Measurements from ENCODE around the gene GNAO1. TPM values are rescaled to one million over a fixed set of nuclear protein-coding genes. Genes with fewer than 3 reads are reported as not detected.

The GNAO1 gene
- total RNA-seq, 1 donor from 2014 or later = not detected

DNA sequence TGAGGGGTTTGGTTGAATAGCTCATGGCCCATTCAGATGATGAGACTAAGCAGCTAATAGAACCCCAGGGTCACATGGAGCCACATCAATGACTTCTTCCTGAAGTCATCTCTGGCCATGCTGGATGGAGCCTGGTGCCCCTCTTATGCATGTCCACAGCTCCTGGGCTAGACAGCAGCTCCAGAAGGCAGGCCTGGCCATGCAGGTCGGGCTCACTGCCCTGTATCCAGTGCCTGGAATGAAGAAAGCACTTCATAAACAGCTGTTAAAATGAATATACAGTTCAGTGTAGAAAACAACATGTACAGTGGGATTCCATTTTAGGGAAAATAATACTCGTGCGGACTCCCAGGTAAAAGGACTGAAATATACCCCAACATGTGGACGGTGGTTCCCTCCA is 73.9 kb downstream of the GNAO1 start:
- DNase-seq (ENCODE audit: low read depth, low spot score) = no peak

DNA sequence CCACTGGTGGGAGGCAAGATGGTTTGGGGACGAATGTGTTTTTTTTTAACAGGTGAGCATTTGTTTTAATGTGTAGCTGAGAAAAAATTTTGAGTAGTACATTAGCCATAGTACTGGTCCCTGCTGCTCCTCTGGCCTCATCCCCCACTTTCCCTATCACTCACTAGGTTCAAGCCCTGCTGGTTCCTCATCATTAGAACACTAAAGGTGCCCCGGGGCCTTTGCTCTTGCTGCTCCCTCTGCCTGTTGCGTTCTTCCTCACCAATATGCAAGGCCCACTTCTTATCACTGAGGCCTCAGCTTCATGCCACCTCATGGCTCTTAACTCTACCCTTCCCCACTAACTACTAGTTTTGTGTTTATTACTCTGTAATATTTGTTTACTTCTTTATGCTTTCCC is 74.5 kb downstream of the GNAO1 start:
- no peak for DNase-seq (ENCODE audit: low read depth, low spot score)

DNA sequence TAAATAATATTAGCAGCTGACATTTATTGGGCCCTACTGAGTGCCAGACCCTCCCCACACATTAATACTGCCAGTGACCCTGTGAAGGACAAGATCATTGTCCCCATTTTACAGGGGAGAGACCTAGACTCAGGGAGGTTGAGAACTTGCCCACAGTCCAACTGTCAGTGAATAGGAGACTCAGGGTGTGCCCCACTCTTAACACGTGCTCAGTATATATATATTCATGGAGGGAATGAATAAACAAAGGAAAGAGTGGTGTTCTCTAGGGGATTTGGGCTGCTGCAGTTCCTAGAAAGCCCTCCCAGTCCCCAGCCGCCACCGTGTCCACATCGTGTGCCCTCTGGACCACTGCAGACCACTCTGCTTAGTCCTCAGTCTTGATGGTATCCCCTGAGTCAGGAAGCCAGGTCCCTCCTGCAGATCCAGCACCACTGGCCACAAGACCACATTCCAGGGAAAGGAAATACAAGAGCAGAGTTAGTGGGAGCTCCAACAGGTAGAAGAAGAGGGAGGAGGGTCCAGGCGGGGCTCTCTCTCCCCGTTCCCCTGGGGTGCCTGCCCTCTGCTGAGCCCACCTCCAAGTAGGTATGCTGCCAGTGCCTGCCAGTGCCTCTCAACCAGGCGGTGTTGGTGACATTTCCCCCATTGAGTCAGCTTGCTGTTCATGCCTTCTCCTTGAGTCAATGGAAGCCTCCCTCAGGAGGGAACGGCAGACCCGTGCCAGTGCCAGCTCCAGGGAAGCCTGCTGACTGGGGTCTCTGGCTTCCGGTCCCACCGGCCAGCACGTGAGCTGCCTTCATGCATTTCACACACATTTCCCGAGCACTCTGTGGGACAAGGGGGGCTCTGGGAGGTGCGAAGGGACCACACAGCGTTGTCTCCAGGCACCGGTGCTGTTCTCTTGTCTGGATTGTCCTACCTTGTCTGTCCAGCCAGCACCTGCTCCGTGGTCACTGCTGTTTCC is 75.6 kb downstream of the GNAO1 start:
- DNase-seq (ENCODE audit: low read depth, low spot score) = no peak

DNA sequence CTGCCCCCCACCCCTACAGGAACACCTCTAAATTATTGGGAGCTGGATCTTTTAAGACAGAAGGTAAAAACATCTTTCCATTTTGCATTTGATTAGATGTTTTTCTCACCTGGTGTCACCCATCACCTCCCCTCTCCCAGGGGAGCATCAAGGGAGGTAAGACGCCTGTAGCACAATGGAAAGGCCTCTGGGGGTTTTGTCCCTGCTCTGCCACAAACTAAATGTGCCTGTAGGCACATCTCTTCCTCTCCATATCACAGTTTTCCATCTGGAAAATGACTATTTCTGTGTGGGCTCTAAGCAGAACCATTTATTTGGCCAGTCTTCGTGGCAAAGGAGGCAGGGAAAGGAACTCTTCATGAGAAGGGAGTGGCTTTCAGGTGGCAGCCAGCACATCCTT is 76.6 kb downstream of the GNAO1 start:
- DNase-seq (ENCODE audit: low read depth, low spot score) = no peak

DNA sequence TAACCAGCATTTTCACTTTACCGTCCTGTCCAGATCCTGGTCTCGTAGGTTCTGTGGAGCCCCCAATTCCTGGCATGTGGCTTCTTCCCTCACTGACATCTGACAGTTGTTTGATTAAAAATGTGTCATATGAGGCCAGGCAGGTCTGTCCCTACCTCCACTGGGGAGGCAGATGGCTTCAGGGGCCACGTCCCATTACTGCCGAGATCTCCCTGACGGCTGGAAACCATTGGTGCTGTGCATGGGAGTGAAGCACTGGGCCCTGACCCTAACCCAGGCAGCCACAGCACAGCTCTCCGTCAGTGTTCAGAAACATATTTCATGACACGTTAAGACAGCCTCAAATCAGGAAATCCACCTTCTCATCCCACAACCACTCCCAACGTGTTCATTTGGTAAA is 77.5 kb downstream of the GNAO1 start:
- no peak for DNase-seq (ENCODE audit: low read depth, low spot score)

DNA sequence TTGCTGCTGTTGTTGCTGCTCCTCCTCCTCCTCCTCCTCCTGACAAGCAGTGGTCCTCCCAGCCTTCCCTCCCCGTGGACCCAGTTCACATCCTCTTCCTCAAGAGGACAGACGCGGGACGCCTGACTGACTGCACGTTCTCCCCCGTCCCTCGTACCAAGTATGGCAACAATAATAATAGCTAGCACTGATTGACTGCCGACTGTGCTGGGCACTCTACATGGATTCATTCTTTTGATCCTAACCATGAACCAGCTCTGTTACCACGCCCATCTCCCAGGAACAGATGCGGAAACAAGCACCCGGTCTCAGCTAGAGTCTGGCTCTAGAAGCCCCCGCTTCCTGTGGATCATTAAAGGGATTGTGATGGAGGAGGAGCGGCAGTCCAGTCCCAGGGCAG is 78.0 kb downstream of the GNAO1 start:
- DNase-seq (ENCODE audit: low read depth, low spot score) = no peak

DNA sequence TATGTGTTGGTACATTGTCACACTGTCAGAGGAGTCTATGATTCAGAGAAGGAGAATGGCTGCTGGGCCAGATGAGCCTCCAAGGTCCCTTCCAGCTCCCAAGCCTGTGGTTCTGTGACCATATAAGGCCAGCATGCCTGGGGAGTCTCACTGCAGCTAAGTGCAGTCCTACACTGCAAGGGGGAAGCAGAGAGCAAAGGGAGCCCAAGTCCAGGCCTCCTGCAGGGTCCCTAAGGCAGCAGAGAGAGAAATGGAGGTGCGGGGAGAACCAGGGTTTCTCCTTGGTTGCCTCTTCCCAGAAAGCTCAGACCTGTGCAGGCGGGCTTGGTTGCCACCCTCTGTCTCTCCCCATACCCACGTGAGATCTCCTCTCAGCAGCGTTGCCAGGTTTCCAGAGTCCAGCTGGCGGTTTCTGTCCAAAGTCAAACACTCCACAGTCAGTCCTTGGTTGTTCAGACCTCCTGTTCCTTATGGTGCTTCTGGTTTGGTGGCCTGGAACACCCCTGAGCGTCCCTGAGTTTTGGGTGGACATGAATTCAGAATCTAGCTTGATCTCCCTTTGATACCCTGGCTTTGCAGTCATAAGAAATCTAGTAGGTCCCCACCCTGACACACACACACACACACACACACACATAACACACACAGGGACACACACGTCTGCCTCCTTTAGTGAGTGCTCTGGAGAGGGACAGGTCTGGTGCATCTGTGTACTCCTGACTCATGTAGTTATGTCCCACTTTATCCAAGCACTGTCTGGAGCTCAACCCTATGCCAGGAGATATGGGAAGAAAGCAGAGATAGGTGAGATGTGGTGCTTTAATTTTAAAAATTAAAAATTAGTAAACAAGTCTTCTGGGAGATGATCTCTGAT is 78.8 kb downstream of the GNAO1 start:
- DNase-seq (ENCODE audit: low read depth, low spot score) = no peak

DNA sequence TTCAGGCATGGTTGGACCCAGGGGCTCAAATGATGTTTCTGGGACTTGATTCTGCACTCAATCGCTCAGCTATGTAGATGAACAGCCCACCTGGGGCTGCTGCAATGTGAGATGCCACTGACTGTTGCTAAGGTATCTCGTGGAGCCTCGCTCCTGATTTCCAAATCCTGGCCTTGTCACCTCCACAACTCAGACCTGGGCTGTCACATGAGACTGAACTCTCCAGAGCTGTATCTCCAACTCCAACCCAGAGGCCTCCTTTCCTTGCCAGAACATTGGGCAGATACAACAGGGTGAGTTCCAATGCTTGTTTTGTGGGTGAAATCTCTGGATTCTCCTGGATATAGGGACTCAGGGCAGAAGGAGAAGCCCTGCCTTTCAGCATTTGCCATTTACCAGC is 79.5 kb downstream of the GNAO1 start:
- no peak for DNase-seq (ENCODE audit: low read depth, low spot score)

DNA sequence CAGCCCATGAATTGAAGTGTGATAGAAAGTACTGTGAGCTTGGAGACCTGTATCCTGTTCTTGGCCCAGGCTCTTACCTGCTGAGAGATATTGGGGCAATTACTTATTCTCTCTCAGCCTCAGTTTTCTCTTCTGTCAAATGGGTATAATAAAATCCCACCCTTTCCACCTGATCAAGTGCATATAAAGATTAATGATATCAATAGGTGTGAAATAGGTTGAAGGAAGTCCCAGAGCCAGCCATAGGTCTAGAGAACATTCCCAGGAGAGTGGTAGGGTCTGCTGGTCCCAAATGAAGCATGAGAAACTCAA is 81.2 kb downstream of the GNAO1 start:
- no peak for DNase-seq (ENCODE audit: low read depth, low spot score)

DNA sequence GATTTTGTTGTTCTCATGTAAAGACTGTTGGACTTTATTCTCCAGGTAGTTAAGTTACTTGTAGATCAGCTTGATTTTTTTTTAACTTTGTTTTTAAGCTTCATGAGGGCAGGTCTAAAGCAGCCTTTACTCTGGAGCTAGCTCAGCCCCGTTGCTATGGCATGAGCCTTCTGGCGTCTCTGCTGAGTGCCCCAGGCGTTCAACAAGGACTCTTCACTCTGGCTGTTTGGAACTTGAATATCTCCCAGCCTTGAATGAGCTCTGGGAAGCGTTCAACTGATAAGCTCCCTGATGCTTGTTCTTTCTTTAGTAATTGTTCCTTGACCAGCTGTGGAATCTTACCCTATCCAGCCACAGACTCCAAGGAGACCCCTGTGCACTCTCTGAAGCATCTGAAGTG is 82.3 kb downstream of the GNAO1 start:
- DNase-seq (ENCODE audit: low read depth, low spot score) = no peak

DNA sequence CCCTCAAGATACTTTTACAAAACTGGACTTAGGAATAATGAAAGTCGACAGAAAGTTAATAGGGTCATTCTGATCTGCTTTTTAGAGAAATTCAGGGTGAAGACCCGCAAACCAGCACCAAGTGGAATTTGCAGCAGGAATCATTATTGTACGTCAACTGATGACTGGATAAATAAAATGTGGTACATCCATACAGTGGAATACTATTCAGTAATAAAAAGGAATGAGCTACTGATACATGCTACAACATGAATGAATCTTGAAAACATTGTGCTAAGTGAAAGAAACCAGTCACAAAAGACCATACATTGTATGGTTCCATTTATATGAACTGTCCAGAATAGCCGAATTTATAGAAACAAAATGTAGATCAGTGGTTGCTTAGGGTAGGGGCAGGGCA is 83.1 kb downstream of the GNAO1 start:
- no peak for DNase-seq (ENCODE audit: low read depth, low spot score)

DNA sequence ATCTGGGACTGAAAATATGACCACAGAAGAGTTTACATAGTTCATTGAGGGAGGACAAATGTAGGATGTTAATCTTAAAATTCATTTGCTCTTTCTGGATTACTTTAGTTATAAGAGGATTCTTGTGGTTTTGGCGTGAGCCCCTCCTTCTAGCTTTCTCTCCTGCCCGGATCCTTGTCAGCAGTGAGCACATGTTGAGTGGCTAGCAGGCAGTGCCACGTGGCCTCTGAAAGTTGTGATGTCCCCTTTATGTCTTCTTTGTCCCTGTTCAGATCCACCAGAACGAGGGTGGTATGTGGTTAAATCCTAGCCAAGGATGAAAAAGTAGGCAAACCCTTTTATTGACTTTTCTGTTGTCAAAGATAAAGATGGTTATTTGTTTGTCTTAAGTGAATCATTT is 83.8 kb downstream of the GNAO1 start:
- DNase-seq (ENCODE audit: low read depth, low spot score) = no peak

DNA sequence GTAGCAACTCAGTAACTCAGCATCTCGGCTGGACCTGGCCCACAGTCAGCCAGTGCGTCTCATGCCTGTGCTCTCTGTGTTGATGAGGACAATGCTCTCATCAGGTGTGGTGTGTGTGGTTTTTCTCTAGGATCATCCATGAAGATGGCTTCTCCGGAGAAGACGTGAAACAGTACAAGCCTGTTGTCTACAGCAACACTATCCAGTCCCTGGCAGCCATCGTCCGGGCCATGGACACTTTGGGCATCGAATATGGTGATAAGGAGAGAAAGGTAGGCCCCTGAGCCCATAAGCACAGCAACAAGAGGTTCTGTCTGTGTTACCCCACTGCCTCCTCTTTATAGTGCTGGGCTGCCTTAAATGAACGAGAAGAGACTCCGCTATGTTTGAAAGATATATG is 84.5 kb downstream of the GNAO1 start:
- DNase-seq (ENCODE audit: low read depth, low spot score) = no peak

DNA sequence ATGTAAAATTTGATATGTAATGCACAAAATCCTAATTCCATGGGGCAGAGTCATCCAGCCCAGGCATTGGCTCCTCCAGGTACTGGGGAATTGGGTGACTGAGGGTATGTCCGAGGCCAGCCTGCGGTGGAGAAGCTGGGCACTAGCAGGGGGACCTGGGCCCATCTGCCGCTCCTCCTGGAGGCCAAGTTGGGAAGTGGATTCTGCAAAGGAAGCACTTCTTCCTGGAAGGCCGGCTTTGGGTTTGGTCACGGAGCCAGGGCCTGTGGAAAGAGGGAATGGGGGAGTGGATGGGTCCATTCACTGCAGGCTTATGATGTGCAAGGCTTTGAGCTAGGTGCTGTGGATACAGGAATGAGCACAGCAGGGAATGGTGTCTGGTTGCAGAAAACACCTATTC is 85.8 kb downstream of the GNAO1 start:
- no peak for DNase-seq (ENCODE audit: low read depth, low spot score)

DNA sequence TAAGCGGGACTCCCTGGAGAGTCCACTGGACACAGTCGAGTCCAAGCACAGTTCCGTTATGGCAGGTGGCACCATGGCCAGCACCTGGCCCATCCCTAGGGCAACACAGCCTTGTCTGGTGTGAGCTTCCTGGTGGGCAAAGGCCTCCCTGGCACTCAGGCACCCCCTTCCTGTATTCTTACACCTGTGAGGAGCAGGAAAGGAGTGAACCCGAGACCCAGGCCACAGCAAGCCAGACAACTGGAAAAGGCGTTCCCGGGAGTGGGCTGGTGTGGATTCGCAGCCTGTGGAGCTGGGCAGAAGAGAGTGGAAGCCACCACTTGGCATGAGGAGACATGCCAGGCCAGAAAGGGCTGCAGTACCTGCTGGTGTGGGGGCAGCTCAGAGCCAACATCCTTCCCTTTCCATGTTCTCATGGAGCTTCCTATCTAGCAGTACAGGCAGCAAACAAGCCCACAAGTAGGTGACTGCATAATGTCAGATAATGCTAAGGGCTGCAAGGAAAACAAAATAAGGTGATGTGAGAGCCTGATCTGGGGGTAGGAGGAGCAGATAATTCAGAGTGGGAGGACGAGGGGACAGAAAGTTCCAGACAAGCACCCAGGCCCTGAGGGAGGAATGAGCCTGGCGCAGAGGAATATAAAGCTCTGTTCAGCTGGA is 87.0 kb downstream of the GNAO1 start:
- no peak for DNase-seq (ENCODE audit: low read depth, low spot score)

DNA sequence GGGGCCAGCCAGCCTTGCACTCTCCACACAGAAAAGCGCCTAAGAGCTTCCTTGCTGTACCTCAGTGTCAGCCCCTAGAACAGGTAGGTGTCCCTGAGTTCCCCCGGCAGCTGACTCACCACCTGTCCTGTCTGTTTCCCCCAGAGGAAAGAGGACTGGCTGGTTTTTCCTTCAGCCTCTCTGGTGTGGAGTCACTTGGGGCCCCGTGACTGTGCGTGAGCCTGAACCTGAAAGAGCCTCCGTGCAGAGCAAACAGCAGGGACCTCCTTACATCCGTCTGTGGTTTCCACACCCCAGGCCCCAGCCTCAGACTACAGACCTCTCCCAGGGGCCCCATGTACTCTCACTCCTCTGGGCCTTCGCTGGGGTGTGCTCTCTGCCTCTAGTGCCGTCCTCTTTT is 87.8 kb downstream of the GNAO1 start:
- DNase-seq (ENCODE audit: low read depth, low spot score) = no peak

DNA sequence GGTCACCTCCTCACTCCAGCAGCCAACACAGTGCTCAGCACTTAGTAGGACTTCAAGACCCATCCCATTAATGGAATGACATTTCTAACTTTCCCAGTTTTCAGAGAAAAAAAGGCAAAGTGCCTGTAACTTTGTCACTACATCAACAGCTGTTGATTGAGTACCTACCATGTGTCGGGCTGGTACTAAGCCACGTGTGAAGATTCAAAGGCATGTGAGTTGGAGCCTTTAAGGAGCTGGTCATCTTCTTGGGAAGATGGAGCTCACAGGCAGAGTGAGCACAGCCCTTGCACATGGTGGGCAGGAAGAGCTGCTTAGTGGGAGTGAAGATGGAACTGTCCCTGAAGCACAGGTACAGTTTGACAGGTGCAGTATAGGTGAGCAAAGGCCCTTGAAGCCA is 88.6 kb downstream of the GNAO1 start:
- no peak for DNase-seq (ENCODE audit: low read depth, low spot score)

DNA sequence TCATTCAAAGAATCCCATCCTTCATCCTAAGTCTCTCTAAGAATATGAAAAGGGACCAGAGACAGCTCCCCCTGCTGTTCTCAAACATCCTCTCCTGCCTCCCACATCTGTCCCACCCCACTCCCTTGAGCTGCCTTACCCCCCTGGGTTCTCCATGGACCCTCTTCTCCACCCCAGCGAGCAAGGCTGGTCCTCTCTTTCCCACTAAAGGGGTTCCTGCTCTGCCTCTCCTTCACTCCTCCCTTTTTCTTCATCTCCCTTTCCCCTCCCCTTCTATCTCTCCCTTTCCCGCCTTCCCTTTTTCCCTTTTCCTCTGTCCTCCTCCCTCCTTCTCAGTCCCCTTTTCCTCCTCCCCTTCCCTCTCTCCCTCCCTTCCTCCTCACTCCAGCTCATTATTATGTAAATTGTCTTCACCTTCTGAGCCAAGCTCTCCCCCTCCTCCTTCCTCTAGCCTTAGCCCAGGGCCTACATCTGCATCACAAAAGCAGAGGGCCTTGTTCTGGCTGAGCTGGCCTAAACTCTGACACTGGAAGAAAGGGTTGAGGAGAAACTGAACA is 90.0 kb downstream of the GNAO1 start:
- DNase-seq (ENCODE audit: low read depth, low spot score) = no peak

DNA sequence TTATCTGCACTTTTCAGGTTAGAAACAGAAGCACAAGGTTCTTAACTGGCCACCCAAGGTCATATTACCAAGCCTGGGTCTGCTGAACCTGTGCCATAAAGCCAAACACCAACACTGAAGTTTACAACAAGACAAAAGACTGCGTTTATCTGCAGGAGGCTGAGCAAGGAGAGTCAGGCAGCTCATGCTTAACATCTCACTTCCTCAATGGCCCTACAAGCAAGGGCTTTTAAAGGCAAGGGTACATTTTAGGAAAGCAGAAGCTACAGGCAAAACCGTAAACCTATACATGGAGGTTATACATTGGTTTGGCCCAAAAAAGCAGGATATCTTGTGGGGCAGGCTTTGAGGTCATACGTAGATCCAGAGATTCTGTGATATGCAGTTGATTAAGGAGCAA is 91.2 kb downstream of the GNAO1 start:
- no peak for DNase-seq (ENCODE audit: low read depth, low spot score)

DNA sequence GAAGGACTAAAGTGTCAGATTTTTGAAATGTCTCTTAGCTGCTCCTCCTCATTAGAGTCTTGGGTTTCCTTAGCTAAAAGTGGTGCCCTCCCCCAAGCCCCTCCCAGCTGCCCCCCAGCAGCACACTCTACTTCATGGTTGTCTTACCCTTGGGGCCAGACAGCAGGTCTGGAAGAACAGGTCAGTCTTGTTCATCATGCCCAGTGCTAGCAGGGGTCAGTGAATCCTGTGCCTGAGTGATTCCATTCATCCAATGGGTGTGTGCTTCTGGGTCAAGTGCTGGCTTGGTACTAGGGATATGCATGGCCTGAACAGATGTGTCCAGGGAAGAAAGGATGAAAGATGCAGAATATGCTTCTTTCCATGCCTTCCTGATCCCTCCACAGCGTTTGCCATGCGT is 93.2 kb downstream of the GNAO1 start:
- DNase-seq (ENCODE audit: low read depth, low spot score) = no peak

DNA sequence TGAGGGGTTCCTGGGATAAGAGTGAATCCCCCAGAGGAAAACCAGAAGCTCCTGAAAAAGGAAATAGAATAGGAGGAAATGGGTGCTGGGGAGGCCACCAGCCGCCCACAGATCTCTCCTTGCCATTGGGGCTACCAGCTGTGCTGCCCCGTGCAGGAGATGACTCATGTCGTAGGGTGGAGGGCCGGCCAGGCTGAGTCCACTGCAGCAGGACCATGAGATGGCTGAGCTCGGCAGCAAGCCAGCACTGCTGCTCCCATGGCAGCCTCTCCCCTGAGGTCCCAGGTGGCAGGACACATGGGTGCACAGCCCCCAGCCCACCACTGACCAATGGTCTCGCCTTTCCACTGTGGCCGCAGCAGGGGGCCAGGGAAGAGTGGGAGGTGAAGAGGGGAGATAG is 95.5 kb downstream of the GNAO1 start:
- no peak for DNase-seq (ENCODE audit: low read depth, low spot score)

DNA sequence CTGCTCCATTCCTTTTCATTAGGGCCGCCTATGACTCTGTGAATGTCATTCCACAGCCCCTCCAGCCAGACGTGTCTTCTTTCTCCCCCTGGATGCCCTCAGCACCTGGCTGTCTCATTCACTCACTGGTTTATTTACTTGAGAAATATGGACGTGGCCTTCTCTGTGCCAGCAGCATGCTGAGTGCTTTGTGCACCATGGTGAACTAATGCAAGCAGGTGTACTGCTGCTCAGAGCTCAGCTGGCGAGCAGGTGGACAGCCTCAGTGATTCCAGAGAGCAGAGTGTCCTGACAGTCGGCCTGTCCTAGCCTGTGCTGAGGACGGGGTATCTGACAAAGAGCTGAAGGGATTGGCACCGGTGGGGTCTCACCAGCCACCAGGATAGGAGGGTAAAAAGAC is 96.7 kb downstream of the GNAO1 start:
- no peak for DNase-seq (ENCODE audit: low read depth, low spot score)
